GM18873 (cell line): Measurements from ENCODE around the gene CLDN4.

ENCODE experiments used
- ATAC-seq: cut with Tn5 transposase; IDR thresholded peaks from one replicate; pipeline ENCODE4 v1.9.1; 2021; ENCODE audit warnings: mild to moderate bottlenecking, moderate library complexity, moderate number of reproducible peaks; ENCODE audit not compliant: unreplicated experiment, low FRiP score

The CLDN4 gene

DNA sequence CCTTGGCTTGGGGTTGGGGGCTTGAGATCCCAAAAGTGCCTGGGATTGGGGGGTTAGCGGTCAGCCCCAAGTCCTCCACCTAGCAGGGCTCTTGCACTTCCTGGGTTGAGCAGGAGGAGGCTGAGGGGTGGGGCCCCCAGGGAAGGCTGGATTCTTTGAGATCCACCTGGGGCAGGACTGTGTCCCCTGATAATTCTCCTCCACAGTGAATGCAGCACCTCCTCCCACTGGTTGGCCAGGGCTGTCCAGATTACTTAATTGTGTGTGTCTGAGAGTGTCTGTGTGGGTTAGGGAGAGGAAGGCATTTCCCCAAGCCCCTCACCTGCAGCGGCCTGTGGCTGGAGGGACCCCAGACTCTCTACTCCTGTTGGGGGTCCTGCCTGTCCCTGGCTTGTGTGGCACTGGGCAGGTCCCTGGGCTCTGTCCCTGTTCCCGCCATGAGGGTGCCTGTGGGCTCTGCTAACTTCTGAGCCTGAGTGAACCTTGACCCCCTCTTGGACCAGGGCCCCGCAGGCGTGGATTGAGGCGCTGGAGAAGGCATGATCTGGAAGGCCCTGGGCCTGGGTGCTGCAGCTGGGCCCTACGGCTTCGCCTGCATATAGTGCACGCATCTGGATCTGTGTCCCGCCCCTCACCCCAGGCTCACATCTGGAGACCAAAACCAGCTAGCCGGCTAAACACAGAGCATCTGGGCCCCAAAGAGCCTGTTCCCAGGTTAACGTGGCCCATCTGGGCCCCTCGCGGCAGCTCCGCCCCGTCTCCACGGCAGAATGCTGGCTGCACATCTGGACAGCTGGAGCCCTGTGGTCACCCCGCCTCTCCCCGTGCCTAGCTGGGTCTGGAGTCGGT lies 40.6 kb downstream of the CLDN4 start:
- ATAC-seq = no peak

DNA sequence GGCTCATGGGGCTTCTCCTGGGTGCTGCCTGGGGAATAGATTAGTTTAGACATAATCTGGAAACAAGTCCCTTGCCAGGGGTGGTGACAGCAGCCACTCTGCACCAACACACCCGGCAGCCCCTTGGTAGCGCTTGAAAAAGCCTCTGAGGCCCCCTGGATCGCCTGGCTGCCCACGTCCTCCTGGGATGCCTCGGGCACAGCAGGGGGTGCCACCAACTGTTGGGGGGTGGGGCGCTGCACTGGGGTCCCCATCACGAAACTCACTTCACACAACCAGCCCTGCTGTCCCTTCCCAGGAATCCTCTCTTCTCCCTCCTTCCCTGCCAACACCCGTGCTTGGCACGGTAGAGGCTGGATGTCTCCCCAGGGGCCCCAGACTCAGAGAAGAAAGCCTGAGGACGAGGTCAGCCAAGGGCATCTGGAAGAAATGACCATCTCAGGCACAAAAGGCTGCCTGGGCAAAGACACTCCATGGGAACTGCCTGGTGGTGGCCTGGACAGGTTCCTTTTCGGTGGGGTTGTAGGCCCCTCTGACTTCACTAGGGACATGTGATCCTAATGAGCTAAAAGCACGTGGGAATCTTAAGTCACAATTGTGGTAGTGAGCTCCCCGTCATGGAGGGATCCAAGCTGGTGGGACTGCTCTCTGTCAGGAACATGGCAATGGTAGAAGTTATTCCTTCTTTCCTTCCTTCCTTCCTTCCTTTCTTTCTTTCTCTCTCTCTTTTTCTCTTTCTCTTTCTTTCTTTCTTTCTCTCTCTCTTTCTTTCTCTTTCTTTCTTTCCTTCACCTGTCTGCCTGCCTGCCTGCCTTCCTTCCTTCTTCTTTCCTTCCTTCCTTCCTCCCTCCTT lies 41.5 kb downstream of the CLDN4 start:
- ATAC-seq = no peak

DNA sequence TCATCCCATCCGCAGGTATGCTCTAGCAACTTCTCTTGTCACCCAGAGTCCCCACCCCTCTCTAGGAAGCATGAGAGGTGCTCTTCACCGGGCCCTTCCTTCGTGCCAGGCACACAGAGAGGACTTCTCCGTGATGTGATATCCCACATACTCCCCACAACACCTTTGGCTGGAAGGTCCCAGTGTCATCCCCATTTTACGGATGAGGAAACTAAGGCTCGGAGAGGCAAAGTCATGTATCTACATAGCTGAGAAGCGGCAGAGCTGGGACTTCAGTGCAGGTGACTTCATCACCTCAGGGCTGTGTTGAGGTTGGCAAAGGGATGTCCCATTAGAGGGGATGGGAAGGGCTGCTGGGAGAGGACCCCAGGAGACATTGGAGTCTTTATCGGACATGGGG lies 45.6 kb downstream of the CLDN4 start:
- ATAC-seq = no peak

DNA sequence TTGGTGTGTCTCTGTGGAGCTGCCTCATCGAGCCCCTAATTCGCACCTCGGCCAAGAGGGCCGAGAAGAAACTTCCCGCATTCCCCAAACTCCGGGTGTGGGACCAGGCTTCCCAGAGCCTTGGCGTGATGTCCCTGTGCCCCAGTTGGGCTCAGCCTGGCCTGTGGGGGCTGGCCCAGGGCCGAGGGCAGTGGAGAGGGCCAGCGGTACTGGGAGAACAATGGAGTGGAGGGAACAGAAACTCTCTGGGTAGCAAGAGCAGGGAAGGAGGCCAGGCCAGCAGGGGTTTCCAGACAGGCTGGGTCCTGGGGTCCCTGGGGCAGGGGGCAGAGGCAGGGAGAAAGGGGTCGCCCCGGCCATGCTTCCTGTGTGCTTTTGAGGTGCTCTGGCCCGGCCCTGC lies 46.2 kb downstream of the CLDN4 start:
- ATAC-seq = no peak

DNA sequence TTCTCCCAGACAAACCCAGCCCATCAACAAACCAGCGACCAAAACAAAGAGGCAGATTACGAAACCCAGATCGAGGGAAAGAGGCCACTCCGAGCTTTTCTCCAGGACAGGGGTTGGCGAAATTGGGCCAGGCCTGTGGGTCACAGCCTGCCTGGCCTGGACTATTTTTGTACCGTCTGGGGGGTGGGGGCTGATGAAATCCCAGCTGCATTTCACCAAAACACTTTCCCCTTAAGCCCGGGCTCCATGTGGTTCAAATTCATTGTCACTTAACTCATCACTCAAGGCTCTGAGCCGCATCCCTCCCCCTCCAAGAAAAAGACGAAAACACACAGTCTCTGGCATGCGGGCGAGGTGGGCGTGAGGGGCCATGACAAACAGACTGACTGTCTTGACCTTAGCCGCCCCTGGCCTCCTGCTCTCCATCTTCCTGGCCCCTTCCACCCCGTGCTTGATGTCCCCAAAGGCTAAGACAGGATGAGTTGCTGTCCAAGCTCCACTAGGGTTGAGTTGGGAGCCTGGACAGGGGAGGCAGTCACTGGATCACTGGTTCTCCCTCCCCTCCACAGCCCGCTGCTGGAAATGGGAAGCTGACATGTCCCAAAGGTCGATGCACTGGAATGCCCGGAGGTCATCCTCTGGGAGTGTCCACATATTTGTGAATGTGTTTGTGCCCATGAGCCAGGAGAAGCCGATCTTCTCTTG lies 49.3 kb downstream of the CLDN4 start:
- no peak for ATAC-seq

DNA sequence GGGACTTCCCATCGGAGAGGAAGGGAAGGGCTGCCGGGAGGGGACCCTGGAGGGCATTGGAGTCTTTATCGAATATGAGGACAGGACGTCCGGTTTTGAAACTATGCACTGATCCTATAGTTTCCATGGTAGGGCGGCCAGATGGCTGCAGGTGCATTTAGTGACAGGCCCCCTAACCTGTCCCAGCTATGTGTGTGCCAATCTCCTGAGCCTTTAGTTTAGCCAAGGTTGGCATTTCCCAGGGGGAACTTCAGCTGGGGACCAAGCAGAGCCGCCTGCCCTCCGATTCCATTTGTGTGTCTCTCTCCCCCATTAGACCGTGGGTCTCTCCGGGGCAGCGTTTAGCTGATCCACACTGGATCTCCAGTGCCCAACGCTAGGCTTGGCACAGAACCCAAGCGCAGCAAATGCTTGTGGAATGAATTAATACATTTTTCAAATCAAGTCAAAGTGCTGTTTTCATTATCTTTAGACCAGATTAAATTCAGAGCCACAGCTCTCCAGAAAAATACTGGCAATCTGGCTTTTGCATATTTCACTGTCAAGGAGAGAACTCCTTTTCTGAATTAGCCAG lies 50.0 kb downstream of the CLDN4 start:
- no peak for ATAC-seq

DNA sequence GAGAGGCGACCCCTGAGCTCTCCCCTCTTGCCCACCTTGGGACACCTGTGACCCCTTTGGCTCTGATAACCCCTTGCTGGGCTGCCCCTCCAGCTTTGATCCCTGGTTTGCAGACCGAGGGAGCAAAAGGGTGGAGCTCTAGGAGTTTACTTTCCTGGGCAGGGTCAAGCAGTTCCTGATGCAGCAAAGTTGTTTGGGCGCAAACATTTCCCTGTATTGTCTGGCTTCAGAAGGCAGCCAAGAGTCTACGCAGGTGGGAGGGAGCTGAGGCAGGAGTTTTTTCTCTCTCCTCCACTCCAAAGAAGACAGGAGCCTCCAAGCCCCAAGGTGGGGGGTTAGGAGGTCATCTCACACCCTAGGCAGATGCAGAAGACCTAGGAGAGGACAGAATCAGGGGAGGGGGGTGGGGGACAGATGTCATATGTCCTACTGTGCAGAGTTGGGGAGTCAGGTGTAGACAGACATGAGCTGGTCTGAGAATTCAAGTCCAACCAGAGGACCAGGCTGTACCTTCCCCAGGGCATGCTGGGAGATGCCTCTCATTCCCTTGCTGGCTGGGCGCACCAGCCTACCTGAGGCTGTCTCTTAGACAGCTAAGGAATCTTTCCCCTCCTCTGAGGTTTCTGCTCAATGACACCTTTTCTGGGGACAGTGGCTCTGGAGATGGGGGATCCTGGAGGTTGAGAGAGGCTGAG lies 50.7 kb downstream of the CLDN4 start:
- no peak for ATAC-seq

DNA sequence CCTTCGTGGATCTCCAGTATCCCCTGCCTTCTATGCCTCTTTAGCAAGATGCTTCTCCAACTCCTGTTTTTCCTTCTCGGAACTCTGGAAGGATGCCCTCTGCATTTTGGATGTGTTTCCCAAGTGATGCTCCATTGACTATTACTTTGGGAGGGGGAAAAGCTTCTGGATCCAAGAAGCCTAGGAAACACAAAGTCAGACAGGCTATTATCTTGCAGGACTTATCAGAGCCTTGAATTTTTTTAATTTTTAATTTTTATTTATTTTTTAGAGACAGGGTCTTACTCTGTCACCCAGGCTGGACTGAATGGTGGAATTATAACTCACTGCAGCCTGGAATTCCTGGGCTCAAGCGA lies 51.2 kb downstream of the CLDN4 start:
- ATAC-seq = no peak
